Loucy (cell line): ENCODE results near the gene FHAD1.
"Not testable (repeated sequence)": the region's sequence is repeated elsewhere in the genome, so short reads cannot be mapped to it uniquely, and the experiment has no call there.

Source experiments
- H2AFZ ChIP-seq: fragments of 200-600 bp; sonication (generic); 2 replicates; pipeline ENCODE4 v1.6.0; 2016; ENCODE audit warnings: antibody characterized with exemption, mild to moderate bottlenecking, low read length, moderate library complexity
- H3F3A ChIP-seq: fragments of 200-600 bp; 2 replicates; pipeline ENCODE4 v1.6.0; 2016; ENCODE audit warnings: antibody characterized with exemption, low read depth, mild to moderate bottlenecking
- H3K27me3 ChIP-seq: fragments of 200-600 bp; sonication (generic); 2 replicates; pipeline ENCODE4 v1.6.1; 2014; ENCODE audit warnings: low read length, mild to moderate bottlenecking; ENCODE audit not compliant: insufficient read depth, poor library complexity, severe bottlenecking
- H3K36me3 ChIP-seq: fragments of 200-600 bp; sonication (generic); 2 replicates; pipeline ENCODE4 v1.6.1; 2016; ENCODE audit warnings: low read length; ENCODE audit not compliant: insufficient read depth
- H3K4me1 ChIP-seq: fragments of 200-600 bp; sonication (generic); 2 replicates; pipeline ENCODE4 v1.5.1; 2014; ENCODE audit warnings: low read length, mild to moderate bottlenecking; ENCODE audit not compliant: insufficient read depth, poor library complexity, severe bottlenecking
- H3K4me2 ChIP-seq: fragments of 200-600 bp; sonication (generic); 2 replicates; pipeline ENCODE4 v1.6.0; 2014; ENCODE audit warnings: antibody characterized with exemption, low read length, low read depth, mild to moderate bottlenecking; ENCODE audit not compliant: poor library complexity, severe bottlenecking
- H3K4me3 ChIP-seq: fragments of 200-600 bp; sonication (generic); 2 replicates; pipeline ENCODE4 v1.5.1; 2014; ENCODE audit warnings: low read length, mild to moderate bottlenecking, mixed read lengths; ENCODE audit not compliant: poor library complexity, severe bottlenecking
- H3K79me2 ChIP-seq: fragments of 200-600 bp; sonication (generic); 2 replicates; pipeline ENCODE4 v1.6.1; 2014; ENCODE audit warnings: low read length; ENCODE audit not compliant: insufficient read depth
- H3K9ac ChIP-seq: fragments of 200-600 bp; sonication (generic); 2 replicates; pipeline ENCODE4 v1.6.0; 2014; ENCODE audit warnings: mild to moderate bottlenecking, low read depth, low read length, moderate library complexity; ENCODE audit not compliant: poor library complexity, severe bottlenecking
- H3K9me2 ChIP-seq: fragments of 200-600 bp; sonication (generic); replicated peaks from 2 replicates; pipeline ENCODE4 v1.6.1; 2016; ENCODE audit warnings: low read depth, low read length, mixed read lengths
- H3K9me3 ChIP-seq: fragments of 200-600 bp; sonication (generic); 2 replicates; pipeline ENCODE4 v1.6.1; 2014; ENCODE audit warnings: mild to moderate bottlenecking, antibody characterized with exemption, low read length, low read depth; ENCODE audit not compliant: insufficient read depth
- H4K20me1 ChIP-seq: fragments of 200-600 bp; sonication (generic); 2 replicates; pipeline ENCODE4 v1.6.0; 2014; ENCODE audit warnings: antibody characterized with exemption, low read length, mild to moderate bottlenecking; ENCODE audit not compliant: insufficient read depth, poor library complexity, severe bottlenecking
- EZH2phosphoT487 ChIP-seq: fragments of 200-600 bp; IDR thresholded peaks from 2 replicates; pipeline ENCODE4 v1.6.1; 2018; ENCODE audit warnings: antibody characterized with exemption, mild to moderate bottlenecking, moderate library complexity, borderline replicate concordance
- TF ChIP-seq, protein P1 (sequence below): fragments of 200-600 bp; sonication (generic); conservative IDR thresholded peaks from 2 replicates; pipeline ENCODE4 v1.5.1; 2014; ENCODE audit warnings: mild to moderate bottlenecking, antibody characterized with exemption, low read length

FHAD1 gene

GRCh38 chr1:15431571-15431948 lies 184.5 kb downstream of the FHAD1 start:
- no peaks in the 10 kb centered on the region for H3K4me1 ChIP-seq
- no peaks in the 10 kb centered on the region for H3F3A ChIP-seq
- H3K4me2 ChIP-seq: no peak overlapping the region
- no peaks in the 10 kb centered on the region for H3K9me3 ChIP-seq
- no peak overlapping the region for H3K9ac ChIP-seq
- H2AFZ ChIP-seq: no peak overlapping the region
- H3K4me3 ChIP-seq: no peak overlapping the region
- peaks cover 9% of the 10 kb centered on the region; the same call in 1 of the 2 replicates for H3K36me3 ChIP-seq
- H3K9me2 ChIP-seq: no peaks in the 10 kb centered on the region
- no peaks in the 10 kb centered on the region for H3K27me3 ChIP-seq
- H3K79me2 ChIP-seq: no peaks in the 10 kb centered on the region
- no peaks in the 10 kb centered on the region for H4K20me1 ChIP-seq
- TF ChIP-seq EZH2phosphoT487: no peak

GRCh38 chr1:15432324-15432723 lies 185.3 kb downstream of the FHAD1 start:
- TF ChIP-seq, protein P1, sequence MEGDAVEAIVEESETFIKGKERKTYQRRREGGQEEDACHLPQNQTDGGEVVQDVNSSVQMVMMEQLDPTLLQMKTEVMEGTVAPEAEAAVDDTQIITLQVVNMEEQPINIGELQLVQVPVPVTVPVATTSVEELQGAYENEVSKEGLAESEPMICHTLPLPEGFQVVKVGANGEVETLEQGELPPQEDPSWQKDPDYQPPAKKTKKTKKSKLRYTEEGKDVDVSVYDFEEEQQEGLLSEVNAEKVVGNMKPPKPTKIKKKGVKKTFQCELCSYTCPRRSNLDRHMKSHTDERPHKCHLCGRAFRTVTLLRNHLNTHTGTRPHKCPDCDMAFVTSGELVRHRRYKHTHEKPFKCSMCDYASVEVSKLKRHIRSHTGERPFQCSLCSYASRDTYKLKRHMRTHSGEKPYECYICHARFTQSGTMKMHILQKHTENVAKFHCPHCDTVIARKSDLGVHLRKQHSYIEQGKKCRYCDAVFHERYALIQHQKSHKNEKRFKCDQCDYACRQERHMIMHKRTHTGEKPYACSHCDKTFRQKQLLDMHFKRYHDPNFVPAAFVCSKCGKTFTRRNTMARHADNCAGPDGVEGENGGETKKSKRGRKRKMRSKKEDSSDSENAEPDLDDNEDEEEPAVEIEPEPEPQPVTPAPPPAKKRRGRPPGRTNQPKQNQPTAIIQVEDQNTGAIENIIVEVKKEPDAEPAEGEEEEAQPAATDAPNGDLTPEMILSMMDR: no peak
- TF ChIP-seq EZH2phosphoT487: no peak

GRCh38 chr1:15433471-15433870 lies 186.4 kb downstream of the FHAD1 start:
- Histone ChIP-seq H3K9me3 (no peaks in the 10 kb centered on the region), H3K4me1 (no peaks in the 10 kb centered on the region), H3K9me2 (no peaks in the 10 kb centered on the region), H3K36me3 (peaks cover 5% of the 10 kb centered on the region; the same call in 1 of the 2 replicates), H3K27me3 (no peaks in the 10 kb centered on the region), H3K9ac (no peak overlapping the region), H2AFZ (no peak overlapping the region), H3K79me2 (no peaks in the 10 kb centered on the region), H3K4me3 (no peak overlapping the region), H3F3A (no peaks in the 10 kb centered on the region), H4K20me1 (no peaks in the 10 kb centered on the region), H3K4me2 (no peak overlapping the region)
- TF ChIP-seq, protein P1: no peak
- no peak for TF ChIP-seq EZH2phosphoT487

More at GRCh38 chr1:15432324-15432723, 185.3 kb downstream of the FHAD1 start:
- H3K4me2 ChIP-seq: no peak overlapping the region
- H3K4me3 ChIP-seq: no peak overlapping the region
- no peaks in the 10 kb centered on the region for H3K4me1 ChIP-seq
- H3F3A ChIP-seq: no peaks in the 10 kb centered on the region
- no peak overlapping the region for H2AFZ ChIP-seq
- H3K79me2 ChIP-seq: no peaks in the 10 kb centered on the region
- no peaks in the 10 kb centered on the region for H3K9me2 ChIP-seq
- H3K9ac ChIP-seq: no peak overlapping the region
- H3K27me3 ChIP-seq: no peaks in the 10 kb centered on the region
- H3K9me3 ChIP-seq: no peaks in the 10 kb centered on the region
- H3K36me3 ChIP-seq: peaks cover 6% of the 10 kb centered on the region; the same call in 1 of the 2 replicates
- H4K20me1 ChIP-seq: no peaks in the 10 kb centered on the region

DNA sequence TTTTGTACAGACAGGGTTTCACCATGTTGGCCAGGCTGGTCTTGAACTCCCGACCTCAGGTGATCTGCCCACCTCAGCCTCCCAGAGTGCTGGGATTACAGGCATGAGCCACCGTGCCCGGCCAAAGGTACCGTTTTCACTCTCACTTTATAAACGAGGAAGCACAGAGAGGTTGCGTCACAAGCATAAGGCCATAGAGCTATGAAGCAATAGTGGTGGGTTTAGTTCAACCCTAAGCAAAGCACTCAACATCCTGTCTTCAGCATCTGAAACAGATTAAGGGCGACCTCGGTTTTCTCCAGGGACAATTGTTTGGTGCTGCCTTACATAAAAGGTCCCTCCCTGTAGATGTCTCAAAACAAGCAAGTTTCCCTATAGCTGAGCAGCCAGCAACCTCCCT lies 187.7 kb downstream of the FHAD1 start:
- not testable (repeated sequence) for H3K9me2 ChIP-seq, H3K9ac ChIP-seq, H3K79me2 ChIP-seq, H3K27me3 ChIP-seq, H3K36me3 ChIP-seq, H3K4me2 ChIP-seq, H2AFZ ChIP-seq, H3K9me3 ChIP-seq, H4K20me1 ChIP-seq, H3K4me3 ChIP-seq, H3F3A ChIP-seq, H3K4me1 ChIP-seq
